NCI-H146 treated with DMSO at 0.1 percent for 48 hours (cell line): ENCODE data around the gene SALL3.

Experiments used
- DNase-seq: peaks from one replicate; lab custom pipeline; 2025; ENCODE audit not compliant: unreplicated experiment; lab: John Stamatoyannopoulos, UW

Gene SALL3

DNA sequence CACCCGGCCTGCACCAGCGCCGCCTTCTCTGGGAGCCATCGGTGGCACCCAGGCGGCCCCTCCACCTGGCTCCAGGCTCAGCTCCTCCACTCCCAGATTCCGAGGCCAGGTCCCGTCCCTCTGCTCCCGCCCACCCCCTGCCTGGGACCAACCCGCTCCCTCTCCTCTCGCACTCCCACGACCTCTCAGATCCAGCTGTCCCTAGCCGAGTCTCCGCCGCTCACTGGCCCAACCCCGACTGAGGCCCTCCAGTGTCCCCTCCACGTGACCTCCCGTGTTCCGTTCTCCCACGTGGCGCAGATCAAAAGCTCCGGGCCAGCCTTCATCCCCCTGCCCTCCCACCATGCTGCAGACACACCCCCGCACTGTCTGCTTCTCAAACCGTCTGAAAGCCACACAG, 14.4 kb upstream of the SALL3 start:
- DNase-seq = no peak

DNA sequence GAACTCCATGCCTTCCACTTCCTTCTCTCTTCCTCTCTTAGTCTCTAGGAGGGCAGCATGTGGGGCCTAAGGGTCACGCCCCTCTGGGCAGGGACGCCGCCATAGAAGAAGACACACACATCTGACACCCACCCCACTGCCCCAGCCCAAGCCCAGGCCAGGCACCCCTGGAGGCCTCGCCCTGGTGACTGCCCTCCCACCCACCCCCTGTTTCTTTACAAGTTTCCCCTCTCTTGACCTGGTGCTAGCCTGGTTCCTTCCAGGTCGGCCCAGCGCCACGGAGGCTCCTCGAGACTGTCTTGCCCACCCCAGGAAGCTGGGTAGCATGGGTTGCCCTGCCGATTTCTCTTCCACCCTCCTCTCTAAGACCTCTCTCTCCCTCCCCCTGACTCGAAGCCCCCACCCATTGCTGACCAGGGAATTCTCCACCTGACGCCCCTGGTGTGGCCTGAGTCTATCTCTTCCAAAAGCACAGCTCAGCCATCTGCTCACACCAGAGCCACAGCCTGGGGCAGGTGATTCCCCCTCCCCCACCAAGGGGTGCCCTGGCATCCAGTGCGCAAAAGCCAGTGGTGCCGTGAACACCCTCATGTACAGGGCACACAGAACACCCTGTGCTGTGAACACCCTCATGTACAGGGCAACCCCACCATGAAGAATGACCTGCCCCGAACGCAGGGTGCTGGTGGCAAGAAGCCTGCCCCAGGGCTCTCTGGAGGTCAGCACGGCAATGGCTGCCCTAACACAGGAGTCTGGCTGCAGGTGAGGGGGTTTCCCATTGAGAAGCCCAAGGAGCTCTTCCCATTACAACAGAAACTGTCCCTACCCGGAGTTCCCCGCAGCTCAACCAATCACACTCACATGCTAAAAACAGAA, 13.5 kb upstream of the SALL3 start:
- no peak for DNase-seq

DNA sequence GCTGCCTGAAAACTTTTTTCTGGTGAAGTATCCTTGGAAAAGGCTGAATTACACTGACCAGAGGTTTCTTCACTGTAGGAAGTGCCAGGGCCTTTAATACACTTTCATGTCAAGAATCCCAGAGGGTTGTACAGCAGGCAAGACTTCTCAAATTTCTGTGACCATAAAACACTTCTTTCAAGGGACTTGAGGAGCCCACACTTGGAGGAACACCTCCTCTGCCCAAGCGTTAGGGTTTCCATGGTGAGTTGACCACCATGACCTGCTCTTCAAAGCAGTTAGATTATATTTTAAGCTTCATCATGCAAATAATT, 12.9 kb upstream of the SALL3 start:
- DNase-seq = no peak

DNA sequence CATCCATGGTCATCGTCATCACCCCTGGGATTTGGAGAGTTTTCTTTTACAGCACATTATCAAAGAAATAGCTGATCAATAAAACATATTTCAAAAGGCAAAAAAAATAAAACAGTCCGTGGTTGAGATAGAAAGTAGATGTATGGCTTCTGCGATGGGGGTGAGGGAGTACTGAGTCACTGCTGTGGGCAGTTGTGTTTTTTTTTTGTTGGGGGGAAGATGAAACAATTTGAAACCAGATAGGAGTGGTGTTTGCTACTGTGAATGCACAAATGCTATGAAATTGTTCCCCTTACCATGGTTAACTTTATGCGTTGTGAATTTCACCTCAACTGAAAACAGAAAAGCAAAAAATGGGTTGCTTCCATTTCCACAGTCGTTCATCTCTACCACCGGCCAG, 11.9 kb upstream of the SALL3 start:
- DNase-seq = no peak

DNA sequence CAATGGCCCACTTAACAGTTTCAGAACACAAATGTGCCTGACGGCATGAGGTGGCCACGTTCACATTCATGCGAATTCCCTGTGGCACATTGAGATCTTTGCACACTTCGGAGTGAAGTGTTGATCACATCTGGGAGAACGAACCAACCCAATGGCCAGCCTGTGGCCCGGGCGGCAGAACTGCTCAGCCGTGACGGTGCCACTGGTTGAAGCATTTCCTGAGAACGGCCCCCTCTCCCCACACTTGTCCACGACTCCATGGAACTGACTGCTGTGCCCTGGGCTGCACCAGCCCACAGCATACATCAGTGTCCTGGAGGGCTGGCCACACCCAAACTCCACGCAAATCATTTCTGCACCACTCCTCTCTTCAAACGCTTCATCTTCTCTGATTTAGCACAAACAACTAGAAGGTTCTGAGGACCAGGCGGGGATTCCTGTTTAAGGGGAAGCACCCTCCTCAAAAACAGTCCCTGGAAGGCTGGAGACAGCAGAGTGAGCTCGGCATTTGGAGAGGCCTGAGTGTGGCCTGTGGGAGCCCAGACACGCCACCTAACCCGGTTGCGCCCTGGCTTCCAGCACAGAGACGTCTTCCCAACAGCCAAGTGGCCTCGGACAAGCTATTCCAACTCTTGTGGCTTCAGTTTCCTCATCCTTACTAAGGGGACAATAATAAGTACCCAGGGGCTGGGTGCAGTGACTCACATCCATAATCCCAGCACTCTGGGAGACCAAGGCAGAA, 9.9 kb upstream of the SALL3 start:
- no peak for DNase-seq

DNA sequence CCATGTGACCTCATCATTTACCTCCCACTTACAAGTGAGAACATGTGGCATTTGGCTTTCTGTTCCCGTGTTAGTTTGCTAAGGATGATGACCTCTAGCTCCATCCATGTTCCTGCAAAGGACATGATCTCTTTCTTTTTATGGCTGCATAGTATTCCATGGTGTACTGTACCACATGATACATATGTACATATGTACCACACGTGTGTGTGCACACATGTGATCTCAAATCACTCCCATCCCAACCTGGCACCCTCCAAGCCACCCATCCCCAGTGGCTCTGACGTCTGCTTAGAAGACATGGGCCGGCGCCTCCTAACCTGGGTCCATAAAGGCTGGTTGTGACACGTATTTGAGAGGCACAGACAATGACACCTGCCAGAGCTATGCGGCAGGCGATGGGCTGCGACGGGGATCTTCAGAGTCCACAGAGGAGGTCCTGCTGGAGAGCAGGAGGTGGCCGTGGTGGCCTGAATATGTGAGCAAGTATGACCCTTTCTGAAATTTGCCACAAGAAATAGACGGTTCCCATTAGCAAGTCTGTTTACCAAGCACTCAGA, 8.8 kb upstream of the SALL3 start:
- DNase-seq = no peak

DNA sequence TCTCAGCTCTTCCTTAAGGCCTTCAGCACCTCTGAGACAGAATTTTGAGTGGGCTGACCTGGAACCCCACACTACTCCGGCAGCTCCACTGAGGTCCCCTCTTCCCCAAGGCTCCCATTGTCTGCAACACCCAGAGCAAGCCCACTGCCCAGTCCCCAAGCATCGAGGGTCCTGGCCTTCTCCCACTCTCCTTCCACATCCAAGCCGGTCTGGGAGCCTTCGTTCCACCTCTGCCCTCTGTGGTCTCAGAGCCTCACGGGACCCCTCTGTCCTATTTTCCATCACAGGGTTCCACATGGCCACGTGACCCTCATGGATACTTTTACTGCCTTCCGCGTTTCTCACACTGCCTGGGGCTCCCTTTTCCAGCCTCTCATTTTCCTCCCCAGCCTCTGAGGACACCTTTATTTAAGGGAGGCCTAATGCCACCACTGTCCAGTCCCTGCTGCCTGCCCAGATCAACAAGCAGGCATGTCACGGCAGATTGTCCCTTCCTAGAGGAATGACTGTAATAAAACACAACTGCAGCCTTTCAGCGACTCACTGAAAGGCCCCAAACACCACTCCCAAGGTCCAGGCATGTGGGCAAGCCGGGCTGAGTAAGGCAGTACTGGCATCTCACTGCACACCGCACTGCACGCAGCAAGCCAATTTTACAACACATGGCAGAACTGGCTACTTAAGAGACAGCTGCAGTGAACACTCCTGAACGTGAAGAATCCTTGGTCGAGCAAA, 7.9 kb upstream of the SALL3 start:
- no peak for DNase-seq

DNA sequence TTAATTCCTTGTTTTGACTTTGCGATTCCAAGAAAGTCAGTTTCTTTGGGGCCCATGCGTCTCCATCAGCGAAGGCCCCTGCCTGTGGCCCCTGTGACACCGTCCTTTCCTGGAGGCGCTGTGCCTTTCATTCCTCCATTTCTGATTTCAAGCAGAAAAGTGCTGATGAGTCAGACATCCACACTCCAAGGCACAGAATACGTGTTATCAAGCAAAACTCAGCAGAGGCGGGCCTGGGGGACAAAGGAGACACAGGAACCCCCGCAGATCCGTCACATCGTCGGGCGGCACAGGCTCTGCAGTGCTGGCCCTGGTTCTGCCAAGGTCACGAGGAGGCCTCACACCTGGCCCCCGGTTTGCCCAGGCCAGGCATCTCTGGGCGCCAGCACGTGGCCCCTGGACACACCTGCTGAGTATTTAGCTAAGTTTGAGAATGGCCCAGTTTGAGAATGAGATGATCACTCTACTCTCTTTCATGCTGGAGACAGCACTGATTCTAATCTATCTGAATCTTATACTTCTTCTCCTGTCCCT, 7.2 kb upstream of the SALL3 start:
- DNase-seq = no peak

DNA sequence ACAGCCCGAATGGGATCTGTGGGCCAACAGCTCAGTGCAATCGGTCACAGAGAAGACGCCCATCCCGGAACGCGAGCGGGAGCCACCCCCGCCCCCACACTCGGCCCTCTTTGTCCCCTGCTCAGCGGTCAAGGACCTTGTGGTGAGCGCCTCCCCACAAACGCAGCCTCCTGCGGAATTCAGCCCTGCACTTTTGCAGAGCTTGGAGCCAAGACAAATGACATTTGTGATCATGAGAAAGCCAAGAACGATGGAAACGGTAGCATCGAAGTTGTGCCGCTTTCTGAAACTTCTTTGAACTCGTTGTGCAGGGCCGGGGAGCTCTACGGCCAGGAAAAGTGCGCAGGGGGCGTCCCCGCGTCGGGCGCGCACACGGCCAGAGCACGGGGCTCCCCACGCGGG, 6.7 kb upstream of the SALL3 start:
- no peak for DNase-seq

DNA sequence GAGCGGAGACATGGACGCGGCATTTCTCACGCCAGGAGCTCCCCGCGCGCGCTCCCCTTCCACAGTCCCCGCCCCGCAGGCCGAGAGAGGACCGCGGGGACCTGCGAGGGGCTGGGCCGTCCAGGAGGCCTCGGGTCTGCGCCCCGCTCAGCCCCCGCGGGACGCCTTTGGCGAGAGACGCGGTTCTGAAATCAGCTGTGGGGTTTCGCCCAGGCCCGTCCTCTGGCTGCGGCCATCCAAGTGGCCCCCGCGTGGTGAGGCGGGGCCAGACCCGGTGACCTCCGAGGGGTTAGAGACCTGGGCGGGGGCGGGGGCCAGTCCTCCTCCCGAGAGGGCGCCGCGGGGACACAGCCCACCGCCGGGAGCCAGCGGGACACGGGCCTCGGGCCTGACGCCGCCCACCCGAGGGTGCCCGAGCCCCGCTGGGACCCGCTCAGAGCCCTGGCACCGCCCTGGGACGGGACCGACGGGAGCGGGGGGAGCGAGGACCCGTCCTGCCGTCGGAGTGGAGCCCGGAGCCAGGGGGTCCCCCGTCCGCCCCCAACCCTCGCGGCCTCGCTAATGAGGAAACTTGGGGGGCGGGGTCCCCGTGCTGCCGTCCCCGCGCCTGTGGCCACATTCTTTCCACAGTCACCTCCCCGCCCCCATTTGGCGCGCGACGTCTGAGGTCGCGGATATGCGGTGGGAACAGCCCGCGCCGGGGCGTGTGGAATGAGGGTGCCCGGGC, 6.1 kb upstream of the SALL3 start:
- DNase-seq = no peak

DNA sequence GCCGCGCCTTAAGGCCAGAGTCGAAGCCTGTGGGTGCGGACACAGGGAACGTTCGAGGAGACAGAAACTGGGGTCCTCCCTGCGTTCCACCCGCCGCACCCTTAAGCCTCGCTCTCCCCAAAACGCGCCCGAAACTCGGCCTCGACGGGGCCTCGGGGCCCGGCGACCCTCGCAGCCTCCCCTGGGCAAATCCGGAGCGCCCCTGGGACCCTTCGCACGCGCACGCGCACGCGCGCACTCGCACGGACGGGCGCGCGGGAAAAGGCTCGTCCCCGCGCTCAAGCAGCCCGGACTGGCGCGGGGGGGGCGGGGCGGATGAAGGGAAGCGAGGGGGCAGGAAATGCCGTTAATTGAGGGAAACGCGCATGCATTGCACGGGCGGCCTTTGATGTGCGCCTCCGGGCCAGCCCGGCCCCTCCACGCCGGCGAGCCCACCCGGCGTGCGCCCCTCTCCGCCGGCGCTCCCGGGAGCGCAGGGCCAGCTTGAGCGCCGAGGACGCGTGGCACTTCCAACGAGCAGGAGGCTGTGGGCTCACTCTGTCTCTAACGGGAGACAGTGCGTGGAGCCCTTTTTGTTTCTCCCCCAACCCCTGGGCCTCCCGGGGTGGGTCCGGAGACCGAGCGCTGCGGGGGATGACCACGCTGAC, 5.4 kb upstream of the SALL3 start:
- DNase-seq = peak; percentile 63

DNA sequence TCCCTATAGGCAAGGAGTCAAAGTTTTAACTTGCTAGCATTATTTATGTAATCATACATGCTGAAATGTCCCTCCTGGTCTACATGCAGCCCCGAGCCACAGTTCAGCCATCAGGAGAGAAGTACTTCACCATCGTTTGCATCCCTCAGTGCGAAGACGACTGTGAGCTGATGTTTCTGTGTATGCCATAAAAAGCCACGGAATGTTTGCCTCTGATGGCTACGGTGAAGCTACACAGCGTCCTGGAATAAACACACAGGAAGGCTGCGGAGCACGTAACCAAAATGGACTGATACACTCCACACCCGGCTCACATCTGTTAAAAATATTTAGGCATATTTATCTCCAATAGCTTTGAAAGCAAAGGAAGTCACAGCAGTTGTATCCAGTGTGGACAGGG, 4.3 kb upstream of the SALL3 start:
- DNase-seq = no peak

DNA sequence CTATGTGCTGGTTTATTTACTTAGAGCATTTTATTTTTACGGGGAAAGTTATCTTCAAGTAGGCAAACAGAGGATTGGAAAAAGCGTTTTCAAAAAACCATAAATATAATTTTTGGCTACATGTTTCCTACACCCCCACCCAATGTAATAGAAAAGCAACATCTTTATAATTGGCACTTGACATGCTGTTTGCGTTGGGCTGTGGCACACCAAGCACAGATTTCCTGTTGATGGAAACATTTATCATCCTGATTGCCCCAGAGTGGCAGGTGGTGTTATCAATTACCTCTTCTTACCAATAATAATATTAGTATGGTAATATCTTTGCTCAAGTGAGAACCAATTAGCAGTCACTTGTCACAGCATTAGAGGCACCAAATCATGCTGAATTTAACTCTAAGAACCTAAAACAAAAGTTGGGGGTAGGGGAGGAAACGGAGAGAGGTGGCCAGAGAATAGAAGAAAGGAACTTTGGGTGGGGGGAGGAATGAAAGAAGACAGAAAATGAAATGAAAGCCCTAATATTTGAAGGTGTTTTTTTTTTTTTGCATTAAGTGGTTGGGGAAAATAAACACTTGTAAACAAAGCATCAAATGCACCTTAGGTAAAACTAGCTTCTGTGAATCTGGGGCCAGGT, 3.8 kb upstream of the SALL3 start:
- DNase-seq = no peak

DNA sequence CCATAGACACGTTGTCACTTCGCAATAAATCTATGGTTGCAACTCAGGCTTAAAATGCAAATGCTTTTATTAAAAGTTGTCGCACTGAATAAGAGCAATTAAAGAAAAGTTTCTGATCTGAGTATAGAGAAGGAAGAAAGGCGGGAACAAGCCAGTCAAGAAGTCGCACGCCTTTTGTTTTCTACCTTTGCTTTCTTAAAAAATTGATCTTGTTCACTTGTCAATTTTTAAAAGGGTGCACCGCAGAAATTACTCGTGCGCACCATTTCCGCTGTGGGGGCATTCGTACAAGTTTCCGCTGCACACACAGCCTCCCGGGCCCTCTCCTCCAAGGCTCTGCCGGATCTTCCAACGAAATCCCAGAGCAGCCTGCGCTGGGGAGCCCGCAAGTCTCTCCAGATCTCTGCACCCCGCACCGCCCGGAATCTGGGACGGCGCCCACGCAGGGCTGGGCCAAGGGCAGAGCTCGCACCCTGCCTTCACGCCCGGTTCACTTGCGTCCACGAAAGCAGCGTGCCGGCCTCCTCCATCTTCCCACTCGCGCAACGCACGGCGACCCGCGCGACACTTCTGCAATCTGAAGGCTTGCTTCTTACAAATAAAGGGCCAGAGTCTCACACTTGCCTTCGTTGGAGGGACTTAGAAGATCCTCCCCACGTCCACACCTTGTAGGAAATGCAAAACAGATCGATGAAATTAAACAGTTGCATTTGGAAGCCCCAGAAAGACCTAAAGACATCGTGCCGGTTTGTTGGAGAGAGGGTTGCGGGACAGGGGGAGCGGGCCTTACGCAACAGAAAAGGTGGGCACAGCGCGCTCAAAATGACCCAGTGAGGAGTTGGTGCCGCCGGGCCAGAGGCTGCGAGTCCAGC, 2.6 kb upstream of the SALL3 start:
- no peak for DNase-seq

DNA sequence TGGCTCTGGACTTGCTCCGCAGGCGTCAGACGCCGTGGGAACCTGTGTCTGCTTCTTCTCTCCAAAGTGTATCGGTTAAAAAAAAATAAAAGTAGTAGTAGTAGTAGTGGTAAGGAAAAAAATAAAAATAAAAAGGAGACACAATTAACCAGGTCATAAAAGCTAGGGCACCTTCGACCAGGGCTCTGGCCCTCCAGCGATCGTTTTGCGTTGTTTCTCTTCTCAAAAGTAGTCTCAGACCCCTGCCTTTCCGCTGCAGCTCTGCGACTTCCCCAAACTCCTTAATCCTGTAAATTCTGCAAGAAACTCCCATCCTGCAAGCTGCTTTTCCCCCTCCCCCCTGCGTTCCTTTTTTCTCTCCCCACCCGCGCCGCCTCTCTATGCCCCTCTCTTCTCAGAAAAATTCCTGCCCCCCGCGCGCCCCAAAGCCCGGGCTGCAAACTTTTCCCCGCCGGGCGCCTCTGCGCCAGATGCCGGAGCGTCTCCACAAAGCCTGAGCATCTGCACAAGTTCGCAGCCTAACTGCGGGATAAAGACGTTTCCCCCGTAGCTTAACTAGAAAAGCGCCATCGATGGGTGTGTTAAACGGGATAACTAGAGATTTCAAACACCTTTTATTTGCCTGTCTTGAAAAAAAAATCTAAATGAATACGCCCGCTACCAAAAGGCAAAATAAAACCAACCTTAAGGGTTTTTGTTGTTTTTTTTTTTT, 1.8 kb upstream of the SALL3 start:
- no peak for DNase-seq

DNA sequence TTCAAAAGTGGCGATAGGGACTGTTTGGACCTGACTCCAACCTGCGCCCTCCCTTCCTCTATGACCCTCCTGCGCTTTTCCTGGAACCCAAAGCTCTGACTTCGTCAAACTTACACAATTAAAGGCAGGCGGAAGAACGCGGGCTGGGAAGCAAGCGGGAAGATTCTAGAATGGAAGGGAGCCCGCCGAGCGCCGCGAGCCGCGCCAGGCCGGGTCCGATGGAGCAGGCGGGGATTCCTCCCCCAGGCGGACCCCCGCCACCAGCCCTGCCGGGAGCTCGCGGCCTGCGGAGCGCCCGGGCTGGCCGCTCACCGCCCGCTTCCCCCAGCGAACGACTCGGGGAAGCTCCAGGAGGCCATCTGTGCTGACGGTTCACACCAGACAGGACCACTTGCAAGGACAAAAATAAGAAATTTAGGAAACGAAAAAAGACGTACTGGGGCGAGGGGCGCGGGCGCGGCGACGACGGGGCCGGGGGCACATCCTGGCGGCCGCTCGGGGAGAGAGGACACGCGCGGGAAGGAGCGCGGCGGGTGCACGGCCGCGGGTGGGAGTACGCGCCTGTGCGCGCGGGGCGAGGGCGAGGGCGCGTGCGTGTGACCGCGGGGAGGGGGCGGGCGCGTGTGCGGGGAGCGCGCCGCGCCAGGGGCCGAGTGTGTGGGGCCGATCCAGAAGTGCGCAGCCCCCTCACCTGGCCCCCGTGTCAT, 1.1 kb upstream of the SALL3 start:
- no peak for DNase-seq

DNA sequence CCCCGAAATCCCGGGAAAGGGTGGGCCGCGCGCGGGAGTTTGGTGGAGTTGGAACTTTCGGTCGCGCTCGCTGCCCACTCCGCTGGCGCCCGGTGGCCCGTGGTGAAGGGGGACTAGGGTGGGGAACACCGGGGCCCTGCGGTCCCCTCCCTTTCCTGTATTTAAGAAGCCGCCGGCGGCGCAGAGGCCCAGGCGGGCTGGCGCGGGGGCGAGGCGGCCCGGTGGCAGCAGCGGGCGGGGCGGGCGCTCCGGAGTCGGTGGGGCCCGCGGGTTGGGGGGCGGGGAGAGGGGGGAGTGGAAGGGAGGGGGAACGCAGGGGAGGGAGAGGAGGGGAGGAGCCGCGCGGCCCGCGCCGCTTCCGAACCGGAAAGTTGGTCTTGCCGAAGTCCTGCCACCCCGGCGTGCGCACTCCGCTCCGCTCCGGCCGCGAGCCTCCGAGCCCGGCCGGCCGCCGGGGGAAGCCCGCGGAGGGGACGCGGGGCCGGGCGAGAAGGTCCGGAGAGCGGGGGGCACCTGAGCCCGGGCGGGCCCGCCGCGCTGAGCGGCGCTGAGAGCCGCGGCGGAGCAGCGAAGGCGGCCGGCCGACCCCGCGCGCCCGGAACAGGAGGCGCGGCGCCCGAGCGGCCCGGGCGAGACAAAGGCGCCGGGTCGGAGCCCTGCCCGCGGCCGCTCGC, 425 bp upstream of the SALL3 start:
- DNase-seq = no peak
